SK-N-SH (cell line): Measurements from ENCODE around the gene PLLP. TPM values are rescaled to one million over a fixed set of nuclear protein-coding genes. Genes with fewer than 3 reads are reported as not detected.

Experiments used
- CTCF ChIA-PET: fragments of 300-600, 350-600 bp; formaldehyde crosslinking; extraction: SDS; loops from one replicate; lab custom pipeline; 2021; lab: Yijun Ruan, JAX
- POLR2A ChIA-PET: fragments of 350-600 bp; sonication (Branson Sonifier 250); formaldehyde crosslinking; extraction: SDS; loops from one replicate; lab custom pipeline; 2020; ENCODE audit warnings: antibody characterized with exemption, inconsistent platforms; lab: Yijun Ruan, JAX
- DNase-seq: peaks from one replicate; pipeline ENCODE4 v3.0.0; 2012
- H2AFZ ChIP-seq: fragments of 200-600 bp; sonication (generic); 2 replicates; pipeline ENCODE4 v1.8.1; 2016; ENCODE audit warnings: antibody characterized with exemption, mild to moderate bottlenecking, low read depth
- H3F3A ChIP-seq: fragments of 200-600 bp; sonication (generic); replicated peaks from 2 replicates; pipeline ENCODE3; 2016; ENCODE audit warnings: antibody characterized with exemption, mild to moderate bottlenecking; ENCODE audit not compliant: insufficient read depth
- H3K27ac ChIP-seq, 2 experiments: fragments of 200-500 bp in 1 of 2; fragments of 200-600 bp in 1 of 2; sonication (Bioruptor generic) in 1 of 2; sonication (generic), shearing (Covaris generic) in 1 of 2; 2 replicates each; pipeline versions ENCODE4 v1.5.1 to v1.6.1; 2014 to 2016; ENCODE audit warnings: low read depth in 2 of 2, inconsistent platforms in 1 of 2, low read length in 1 of 2, mild to moderate bottlenecking in 1 of 2, mixed read lengths in 1 of 2
- H3K27me3 ChIP-seq: fragments of 200-600 bp; sonication (generic), shearing (Covaris generic); 2 replicates; pipeline ENCODE4 v1.6.1; 2016; ENCODE audit warnings: mixed run types; ENCODE audit not compliant: insufficient read depth
- H3K36me3 ChIP-seq, 2 experiments: fragments of 200-500 bp in 1 of 2; fragments of 200-600 bp in 1 of 2; sonication (Bioruptor generic) in 1 of 2; sonication (generic) in 1 of 2; replicated peaks in 1 of 2; 2 replicates each; pipeline versions ENCODE3 to v1.5.1; 2014 to 2016; ENCODE audit warnings: low read length in 1 of 2, mild to moderate bottlenecking in 1 of 2; ENCODE audit not compliant: insufficient read depth in 2 of 2, control insufficient read depth in 1 of 2
- H3K4me1 ChIP-seq, 2 experiments: fragments of 200-500 bp in 1 of 2; fragments of 200-600 bp in 1 of 2; sonication (Bioruptor generic) in 1 of 2; sonication (generic), shearing (Covaris generic) in 1 of 2; 2 replicates each; pipeline versions ENCODE4 v1.5.1 to v1.6.1; 2014 to 2016; ENCODE audit warnings: low read depth in 1 of 2, low read length in 1 of 2, mixed run types in 1 of 2; ENCODE audit not compliant: insufficient read depth in 2 of 2, control insufficient read depth in 1 of 2
- H3K4me2 ChIP-seq: fragments of 200-600 bp; sonication (generic), shearing (Covaris generic); 2 replicates; pipeline ENCODE4 v1.6.1; 2017; ENCODE audit warnings: mixed run types
- H3K4me3 ChIP-seq, 2 experiments: fragments of 200-500 bp in 1 of 2; fragments of 200-600 bp in 1 of 2; sonication (Bioruptor generic) in 1 of 2; sonication (generic), shearing (Covaris generic) in 1 of 2; 2 replicates each; pipeline versions ENCODE4 v1.5.1 to v1.8.1; 2014 to 2016; ENCODE audit warnings: low read depth in 2 of 2, inconsistent platforms in 1 of 2, low read length in 1 of 2, mild to moderate bottlenecking in 1 of 2, mixed read lengths in 1 of 2, moderate library complexity in 1 of 2
- H3K79me2 ChIP-seq: fragments of 200-600 bp; sonication (generic); 2 replicates; pipeline ENCODE4 v1.8.1; 2017; ENCODE audit warnings: mild to moderate bottlenecking; ENCODE audit not compliant: insufficient read depth
- H3K9ac ChIP-seq: fragments of 200-600 bp; sonication (generic); 2 replicates; pipeline ENCODE4 v1.6.1; 2017; ENCODE audit warnings: mixed run types
- H3K9me2 ChIP-seq: fragments of 200-600 bp; sonication (generic); 2 replicates; pipeline ENCODE4 v1.6.1; 2017; ENCODE audit warnings: mixed run types
- H3K9me3 ChIP-seq: fragments of 200-600 bp; sonication (generic); 2 replicates; pipeline ENCODE4 v1.6.1; 2017; ENCODE audit warnings: mixed run types, mild to moderate bottlenecking, moderate library complexity
- H4K20me1 ChIP-seq: fragments of 200-600 bp; sonication (generic); 2 replicates; pipeline ENCODE4 v1.6.1; 2017; ENCODE audit warnings: mild to moderate bottlenecking, mixed run types; ENCODE audit not compliant: insufficient read depth
- CHD2 ChIP-seq: fragments of 150-350 bp; IDR thresholded peaks from 2 replicates; pipeline ENCODE4 v1.6.1; 2018; ENCODE audit warnings: low read length; ENCODE audit not compliant: partially characterized antibody
- FOSL2 ChIP-seq: IDR thresholded peaks from 2 replicates; pipeline ENCODE4 v1.4.0; 2012; ENCODE audit warnings: low read depth, mild to moderate bottlenecking, moderate library complexity, borderline replicate concordance
- IRF3 ChIP-seq: fragments of 150-350 bp; IDR thresholded peaks from 2 replicates; pipeline ENCODE4 v1.6.1; 2016; ENCODE audit warnings: mild to moderate bottlenecking, low read depth, low read length
- MXI1 ChIP-seq: IDR thresholded peaks from 2 replicates; pipeline ENCODE4 v1.6.1; 2012; ENCODE audit warnings: mild to moderate bottlenecking, low read depth, low read length, improper control_type of control experiment
- NFIC ChIP-seq: IDR thresholded peaks from 2 replicates; pipeline ENCODE4 v1.4.0; 2012; ENCODE audit warnings: borderline replicate concordance
- NRF1 ChIP-seq: IDR thresholded peaks from 2 replicates; pipeline ENCODE4 v1.6.1; 2012; ENCODE audit warnings: low read depth, mild to moderate bottlenecking, low read length
- RFX5 ChIP-seq: IDR thresholded peaks from 2 replicates; pipeline ENCODE4 v1.6.1; 2012; ENCODE audit warnings: mild to moderate bottlenecking, improper control_type of control experiment, low read length
- RXRA ChIP-seq: IDR thresholded peaks from 2 replicates; pipeline ENCODE4 v1.4.0; 2012; ENCODE audit warnings: low read depth, mild to moderate bottlenecking, borderline replicate concordance
- SIN3A ChIP-seq: IDR thresholded peaks from 2 replicates; pipeline ENCODE4 v1.6.1; 2012; ENCODE audit warnings: low read depth, mild to moderate bottlenecking, low read length, moderate library complexity, borderline replicate concordance
- SMC3 ChIP-seq: IDR thresholded peaks from 2 replicates; pipeline ENCODE4 v1.6.1; 2012; ENCODE audit warnings: low read depth, low read length, improper control_type of control experiment
- WGBS: methylation state at CpG from one replicate; pipeline ENCODE4 v1.1.6; 2017; ENCODE audit warnings: low lambda C conversion rate; 5-methylcytosine and 5-hydroxymethylcytosine counted together
- polyA plus RNA-seq, 3 experiments: library from polyadenylated mRNA; depleted of rRNA; stranded (reverse); fragments of >200 nt; gene quantifications; 2 replicates each; pipeline ENCODE4 v1.2.3, GENCODE V29; 2012
- TF ChIP-seq, protein P1 (sequence below): fragments of 150-350 bp; IDR thresholded peaks from 2 replicates; pipeline ENCODE4 v1.6.1; 2017; ENCODE audit warnings: antibody characterized with exemption, low read length, low read depth, borderline replicate concordance

The PLLP gene
- polyA plus RNA-seq, 1 of the 3 experiments (the other 2 are of a cell fraction) = 1.3 TPM

DNA sequence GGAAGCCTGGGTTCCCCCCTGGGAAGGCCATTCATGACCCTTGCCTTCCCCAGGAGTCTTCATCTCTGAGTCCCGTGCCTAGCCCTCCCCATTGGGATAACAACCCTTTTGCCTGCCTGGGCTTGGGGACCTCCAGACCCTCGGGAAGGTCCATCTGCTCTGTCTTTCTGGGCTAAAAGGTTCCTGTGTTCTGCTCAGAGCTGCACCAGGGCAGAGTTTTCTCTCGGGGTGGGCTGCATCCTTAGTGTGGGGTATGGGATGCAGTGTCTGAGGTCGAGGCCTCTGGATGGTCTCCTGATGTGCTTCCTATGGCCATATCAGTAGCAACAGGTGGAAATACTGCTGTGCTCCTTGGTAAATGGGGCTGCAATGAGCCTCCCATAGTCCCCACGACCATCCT is 22.9 kb upstream of the PLLP start:
- ChIA-PET POLR2A (interaction anchor here (0.6 kb wide), 1 partner anchor 106 kb away, joined by 3 read pairs; no protein-coding TSS in a partner anchor), CTCF (interaction anchor here (0.6 to 26.6 kb wide), 2 partner anchors 109 to 343 kb away, joined by 3 to 544 read pairs; no protein-coding TSS in a partner anchor)
- no peak overlapping the region for H3K4me2 ChIP-seq
- no peaks in the 10 kb centered on the region for H3K79me2 ChIP-seq
- no peaks in the 10 kb centered on the region for H3K4me1 ChIP-seq
- no peak for DNase-seq
- H3F3A ChIP-seq = no peaks in the 10 kb centered on the region
- no peaks in the 10 kb centered on the region for H3K27me3 ChIP-seq
- no peak overlapping the region for H2AFZ ChIP-seq
- H3K9me3 ChIP-seq = no peaks in the 10 kb centered on the region
- H3K9ac ChIP-seq = no peak overlapping the region
- no peak overlapping the region for H3K4me3 ChIP-seq
- no peaks in the 10 kb centered on the region for H4K20me1 ChIP-seq
- H3K9me2 ChIP-seq = no peaks in the 10 kb centered on the region
- no peak for TF ChIP-seq RXRA
- TF ChIP-seq NRF1 = no peak
- no peak for TF ChIP-seq IRF3
- no peak for TF ChIP-seq NFIC
- TF ChIP-seq, protein P1, sequence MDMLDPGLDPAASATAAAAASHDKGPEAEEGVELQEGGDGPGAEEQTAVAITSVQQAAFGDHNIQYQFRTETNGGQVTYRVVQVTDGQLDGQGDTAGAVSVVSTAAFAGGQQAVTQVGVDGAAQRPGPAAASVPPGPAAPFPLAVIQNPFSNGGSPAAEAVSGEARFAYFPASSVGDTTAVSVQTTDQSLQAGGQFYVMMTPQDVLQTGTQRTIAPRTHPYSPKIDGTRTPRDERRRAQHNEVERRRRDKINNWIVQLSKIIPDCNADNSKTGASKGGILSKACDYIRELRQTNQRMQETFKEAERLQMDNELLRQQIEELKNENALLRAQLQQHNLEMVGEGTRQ = no peak
- TF ChIP-seq CHD2 = no peak
- no peak for TF ChIP-seq RFX5
- TF ChIP-seq MXI1 = no peak
- no peak for TF ChIP-seq SIN3A
- TF ChIP-seq, all 33 proteins: peak for 0
- WGBS = 65% methylated on average over 5 of the region's 5 CpGs
- Histone ChIP-seq H3K36me3 (no peaks in the 10 kb centered on the region), H3K27ac (no peak overlapping the region)

GRCh38 chr16:57306676-57307341 is 22.3 kb upstream of the PLLP start:
- H3K4me1 ChIP-seq = no peaks in the 10 kb centered on the region
- H3K4me2 ChIP-seq = no peak overlapping the region
- no peaks in the 10 kb centered on the region for H3F3A ChIP-seq
- DNase-seq = no peak
- H3K9me2 ChIP-seq = no peaks in the 10 kb centered on the region
- no peaks in the 10 kb centered on the region for H3K36me3 ChIP-seq
- CTCF ChIA-PET = interaction anchor here (0.6 to 26.6 kb wide), 3 partner anchors 110 to 343 kb away, joined by 3 to 544 read pairs (median 3); partner anchors contain the start of gene POLR2C
- TF ChIP-seq FOSL2 (no peak), SMC3 (no peak), MXI1 (no peak), CHD2 (no peak)
- no peak overlapping the region for H3K9ac ChIP-seq
- no peak overlapping the region for H3K4me3 ChIP-seq
- H2AFZ ChIP-seq = no peak overlapping the region
- H3K79me2 ChIP-seq = no peaks in the 10 kb centered on the region
- no peaks in the 10 kb centered on the region for H4K20me1 ChIP-seq
- no peak overlapping the region for H3K27ac ChIP-seq
- POLR2A ChIA-PET = interaction anchor here (0.6 kb wide), 1 partner anchor 107 kb away, joined by 3 read pairs; no protein-coding TSS in a partner anchor
- H3K27me3 ChIP-seq = no peaks in the 10 kb centered on the region
- WGBS = 81% methylated on average over 14 of the region's 14 CpGs
- no peaks in the 10 kb centered on the region for H3K9me3 ChIP-seq
